IPS-15b (cell line): Measurements from ENCODE around the gene RIPOR2.
"Not testable (repeated sequence)": the region's sequence is repeated elsewhere in the genome, so short reads cannot be mapped to it uniquely, and the experiment has no call there.

Experiments used
- H3K27me3 ChIP-seq: one replicate; pipeline ENCODE4 v1.6.1; 2013; ENCODE audit warnings: low read length; ENCODE audit not compliant: control insufficient read depth, insufficient read depth
- H3K36me3 ChIP-seq: one replicate; pipeline ENCODE4 v1.6.1; 2013; ENCODE audit warnings: low read length; ENCODE audit not compliant: control insufficient read depth, insufficient read depth
- H3K4me1 ChIP-seq: one replicate; pipeline ENCODE4 v1.6.1; 2013; ENCODE audit warnings: mild to moderate bottlenecking, low read length; ENCODE audit not compliant: control insufficient read depth, insufficient read depth
- H3K4me3 ChIP-seq: one replicate; pipeline ENCODE4 v1.5.1; 2013; ENCODE audit warnings: low read depth, low read length
- H3K9ac ChIP-seq: one replicate; pipeline ENCODE4 v1.6.1; 2013; ENCODE audit warnings: low read depth, mild to moderate bottlenecking, low read length
- H3K9me3 ChIP-seq: one replicate; pipeline ENCODE4 v1.6.1; 2013; ENCODE audit warnings: mild to moderate bottlenecking, low read length; ENCODE audit not compliant: control insufficient read depth, insufficient read depth

RIPOR2 gene

DNA sequence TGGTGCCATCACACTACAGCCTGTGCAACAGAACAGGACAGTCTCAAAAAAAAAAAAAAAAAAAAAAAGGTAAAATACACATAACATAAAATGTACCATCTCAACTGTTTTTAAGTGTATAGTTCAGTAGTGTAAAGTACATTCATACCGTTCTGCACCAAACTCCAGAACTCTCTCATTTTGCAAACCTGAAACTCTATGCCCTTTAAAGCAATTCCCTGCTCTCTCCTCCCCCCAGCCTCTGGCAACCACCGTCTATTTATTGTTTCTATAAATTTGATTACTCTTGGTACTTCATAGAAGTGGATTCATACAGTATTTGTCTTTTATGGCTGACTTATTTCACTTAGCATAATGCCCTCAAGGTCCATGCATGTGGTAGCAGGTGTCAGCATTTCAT lies 12.9 kb downstream of the RIPOR2 start:
- Histone ChIP-seq H3K4me1 (peaks cover 26% of the 10 kb centered on the region), H3K9me3 (no peaks in the 10 kb centered on the region), H3K27me3 (no peaks in the 10 kb centered on the region), H3K36me3 (no peaks in the 10 kb centered on the region), H3K9ac (no peak overlapping the region), H3K4me3 (no peak overlapping the region)

GRCh38 chr6:24922170-24922569 lies 13.6 kb downstream of the RIPOR2 start:
- Histone ChIP-seq H3K4me1 (peaks cover 26% of the 10 kb centered on the region), H3K36me3 (no peaks in the 10 kb centered on the region), H3K27me3 (no peaks in the 10 kb centered on the region), H3K4me3 (no peak overlapping the region), H3K9me3 (no peaks in the 10 kb centered on the region), H3K9ac (no peak overlapping the region)

DNA sequence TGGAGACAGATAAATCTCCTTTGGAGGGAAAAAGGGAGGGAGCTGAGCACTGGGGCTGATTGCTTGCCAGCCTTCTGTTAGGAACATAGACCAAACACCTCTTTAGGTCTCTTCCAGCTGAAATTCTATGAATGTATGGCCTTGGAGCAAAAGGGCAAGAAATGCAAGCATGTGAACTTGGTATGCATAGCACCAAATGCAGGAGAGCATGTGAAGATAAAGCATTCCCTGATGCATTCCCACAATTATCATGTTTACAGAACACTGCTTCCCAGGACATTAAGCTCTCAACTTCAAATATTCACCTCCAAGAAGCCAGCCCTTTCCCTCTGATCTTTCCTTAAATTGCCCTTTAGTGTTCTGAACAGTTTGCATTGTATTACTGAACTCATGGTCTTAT lies 15.6 kb downstream of the RIPOR2 start:
- no peaks in the 10 kb centered on the region for H3K27me3 ChIP-seq
- no peak overlapping the region for H3K4me3 ChIP-seq
- H3K36me3 ChIP-seq: no peaks in the 10 kb centered on the region
- no peak overlapping the region for H3K9ac ChIP-seq
- peaks cover 25% of the 10 kb centered on the region for H3K4me1 ChIP-seq
- H3K9me3 ChIP-seq: no peaks in the 10 kb centered on the region

DNA sequence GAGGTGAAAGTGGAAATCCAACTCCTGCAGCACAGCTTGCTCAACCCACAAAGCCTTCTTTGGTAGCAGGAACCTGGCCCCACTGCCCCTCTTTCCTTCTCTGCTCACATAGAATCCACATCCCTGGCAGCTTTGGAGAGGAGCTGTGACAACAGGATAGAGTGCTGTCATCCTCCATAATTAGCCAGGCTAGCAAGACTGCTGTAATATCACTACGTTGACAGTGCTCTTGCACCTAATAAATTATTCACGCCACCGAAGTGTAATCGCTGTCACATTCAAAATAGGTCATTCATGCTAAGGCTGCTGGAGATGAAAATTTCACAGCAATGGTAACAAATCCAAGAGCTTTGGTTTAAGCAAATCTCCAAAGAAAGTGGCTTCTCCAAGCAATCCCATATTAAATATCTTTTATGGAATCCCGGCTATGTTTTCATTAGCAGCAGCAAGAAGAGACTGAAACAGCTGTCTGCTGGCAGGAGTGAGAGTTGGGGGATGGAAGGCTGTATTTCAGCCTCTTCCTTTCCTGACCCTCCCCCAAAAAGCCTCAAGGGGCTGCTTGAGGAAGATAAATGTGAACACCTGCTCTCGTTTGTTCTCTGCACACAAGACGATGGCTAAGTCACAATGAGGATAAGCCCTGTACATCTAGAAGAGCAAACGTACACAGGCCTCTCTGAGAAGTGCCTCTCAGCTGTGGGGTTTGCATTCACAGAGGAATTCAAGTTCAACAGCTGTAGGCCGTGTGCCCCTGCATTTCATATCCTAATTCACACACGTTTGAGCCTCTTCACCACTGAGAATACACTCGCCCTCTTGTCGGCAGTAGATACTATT lies 16.5 kb downstream of the RIPOR2 start:
- Histone ChIP-seq H3K9me3 (no peaks in the 10 kb centered on the region), H3K27me3 (no peaks in the 10 kb centered on the region), H3K36me3 (no peaks in the 10 kb centered on the region), H3K4me3 (no peak overlapping the region), H3K9ac (no peak overlapping the region), H3K4me1 (peaks cover 23% of the 10 kb centered on the region)

GRCh38 chr6:24918641-24919055 lies 17.1 kb downstream of the RIPOR2 start:
- H3K9me3 ChIP-seq: no peaks in the 10 kb centered on the region
- no peaks in the 10 kb centered on the region for H3K27me3 ChIP-seq
- H3K4me1 ChIP-seq: peaks cover 18% of the 10 kb centered on the region
- H3K36me3 ChIP-seq: no peaks in the 10 kb centered on the region
- no peak overlapping the region for H3K4me3 ChIP-seq
- H3K9ac ChIP-seq: no peak overlapping the region

GRCh38 chr6:24916496-24916895 lies 19.3 kb downstream of the RIPOR2 start:
- no peaks in the 10 kb centered on the region for H3K36me3 ChIP-seq
- no peak overlapping the region for H3K4me3 ChIP-seq
- no peak overlapping the region for H3K9ac ChIP-seq
- H3K27me3 ChIP-seq: peaks cover 19% of the 10 kb centered on the region
- peaks cover 20% of the 10 kb centered on the region for H3K4me1 ChIP-seq
- no peaks in the 10 kb centered on the region for H3K9me3 ChIP-seq

GRCh38 chr6:24915641-24916040 lies 20.1 kb downstream of the RIPOR2 start:
- H3K4me1 ChIP-seq: peaks cover 23% of the 10 kb centered on the region
- H3K27me3 ChIP-seq: peaks cover 22% of the 10 kb centered on the region
- no peak overlapping the region for H3K9ac ChIP-seq
- no peak overlapping the region for H3K4me3 ChIP-seq
- no peaks in the 10 kb centered on the region for H3K9me3 ChIP-seq
- no peaks in the 10 kb centered on the region for H3K36me3 ChIP-seq

GRCh38 chr6:24914082-24914481 lies 21.7 kb downstream of the RIPOR2 start:
- peaks cover 19% of the 10 kb centered on the region for H3K4me1 ChIP-seq
- H3K4me3 ChIP-seq, H3K9ac ChIP-seq, H3K9me3 ChIP-seq, H3K36me3 ChIP-seq: not testable (repeated sequence)
- peaks cover 37% of the 10 kb centered on the region for H3K27me3 ChIP-seq

GRCh38 chr6:24911796-24912382 lies 23.9 kb downstream of the RIPOR2 start:
- no peaks in the 10 kb centered on the region for H3K36me3 ChIP-seq
- peaks cover 48% of the 10 kb centered on the region for H3K27me3 ChIP-seq
- peak overlapping the region; percentile 91 for H3K4me3 ChIP-seq
- H3K9ac ChIP-seq: no peak overlapping the region
- H3K9me3 ChIP-seq: no peaks in the 10 kb centered on the region
- H3K4me1 ChIP-seq: peaks cover 12% of the 10 kb centered on the region

DNA sequence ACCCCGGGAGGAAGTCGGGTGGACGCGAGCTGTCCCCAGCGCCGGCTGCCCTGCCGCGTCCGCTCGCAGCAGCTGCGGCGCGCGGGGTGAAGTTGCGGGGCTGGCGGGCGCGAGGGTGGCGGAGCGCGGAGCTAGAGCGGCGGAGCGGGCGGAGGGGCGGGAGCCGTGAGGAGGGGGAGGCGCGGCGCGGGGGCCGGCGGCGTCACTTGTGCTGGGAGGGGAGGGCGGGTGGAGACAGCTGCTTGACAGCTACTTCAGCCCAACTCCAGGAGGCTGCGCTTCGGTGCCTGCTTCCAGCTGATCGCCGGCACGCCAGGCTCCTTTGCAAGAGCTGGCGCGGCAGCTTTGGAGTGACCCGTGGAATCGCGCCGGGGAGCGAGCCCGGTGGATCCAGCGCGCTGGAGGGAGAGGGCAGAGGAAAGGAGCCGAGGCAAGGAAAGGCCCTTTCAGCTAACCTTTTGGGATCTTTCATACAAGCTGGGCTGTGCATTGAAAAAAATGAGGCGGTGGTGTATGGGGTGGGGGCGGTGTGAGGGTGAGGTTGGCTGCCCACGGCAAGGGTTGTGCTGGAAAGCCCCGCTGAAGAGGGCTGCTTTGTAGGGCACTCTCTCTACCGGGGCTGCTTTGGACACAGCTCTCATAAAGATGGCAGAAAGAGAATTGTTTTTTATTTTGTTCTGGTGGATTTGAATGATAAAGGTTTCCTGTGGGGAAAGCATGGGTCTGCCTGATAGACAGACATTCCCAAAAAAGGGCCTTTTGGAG lies 24.6 kb downstream of the RIPOR2 start:
- H3K4me3 ChIP-seq: peak overlapping the region; percentile 91
- H3K36me3 ChIP-seq: no peaks in the 10 kb centered on the region
- no peak overlapping the region for H3K9ac ChIP-seq
- no peaks in the 10 kb centered on the region for H3K9me3 ChIP-seq
- H3K4me1 ChIP-seq: peaks cover 12% of the 10 kb centered on the region
- peaks cover 48% of the 10 kb centered on the region for H3K27me3 ChIP-seq

DNA sequence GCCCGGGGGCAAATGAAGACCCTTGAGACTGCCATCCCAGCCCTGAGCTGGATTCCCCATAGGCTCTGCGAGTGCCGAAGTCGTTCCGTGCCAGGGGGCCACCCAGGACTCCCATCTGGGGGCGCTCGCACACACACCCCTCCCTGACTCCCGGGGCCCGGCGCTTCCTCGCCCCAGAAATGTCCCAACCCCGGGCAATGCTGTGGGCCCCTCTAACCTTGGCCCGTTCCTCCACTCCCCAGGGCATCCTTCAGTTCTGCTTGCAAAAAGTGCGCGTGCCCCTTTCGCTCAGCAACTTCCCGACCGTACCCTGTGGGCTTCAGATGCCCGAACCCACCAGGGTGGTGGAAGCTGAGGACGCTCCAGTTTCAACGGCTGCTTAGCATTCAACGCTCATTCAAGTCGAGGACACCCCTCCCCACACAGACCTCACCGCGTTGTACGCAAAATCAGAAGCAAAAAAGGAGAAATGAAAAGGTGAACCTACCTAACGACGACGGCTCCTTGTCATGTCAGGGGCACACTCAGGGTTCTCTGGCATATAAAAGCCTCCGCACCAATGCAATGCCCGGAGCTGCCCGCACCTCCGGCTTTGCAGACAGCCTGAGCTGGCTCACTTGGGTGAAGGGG lies 25.3 kb downstream of the RIPOR2 start:
- Histone ChIP-seq H3K9ac (no peak overlapping the region), H3K4me3 (peak overlapping the region; percentile 91), H3K9me3 (no peaks in the 10 kb centered on the region), H3K4me1 (peaks cover 12% of the 10 kb centered on the region), H3K36me3 (no peaks in the 10 kb centered on the region), H3K27me3 (peaks cover 48% of the 10 kb centered on the region)
